Subcutaneous abdominal adipose tissue (tissue), 5 donors: ENCODE results near the gene KCNK4.

ENCODE experiments used
- H3K27ac ChIP-seq: one replicate; pipeline ENCODE4 v1.7.0; 2013; ENCODE audit warnings: low read depth, mild to moderate bottlenecking, inconsistent platforms, low read length, moderate library complexity
- H3K27me3 ChIP-seq, 5 donors: one replicate each; pipeline ENCODE4 v1.7.0; 2013; ENCODE audit warnings: low read length in 5 of 5, inconsistent platforms in 1 of 5; ENCODE audit not compliant: control insufficient read depth in 5 of 5, insufficient read depth in 4 of 5
- H3K36me3 ChIP-seq, 5 donors: one replicate each; pipeline ENCODE4 v1.7.0; 2013; ENCODE audit warnings: low read length in 5 of 5; ENCODE audit not compliant: control insufficient read depth in 5 of 5, insufficient read depth in 5 of 5
- H3K4me1 ChIP-seq, 5 donors: one replicate each; pipeline ENCODE4 v1.7.0; 2013; ENCODE audit warnings: low read length in 5 of 5, mild to moderate bottlenecking in 3 of 5, moderate library complexity in 1 of 5; ENCODE audit not compliant: control insufficient read depth in 5 of 5, insufficient read depth in 5 of 5
- H3K4me3 ChIP-seq, 5 donors: one replicate each; pipeline ENCODE4 v1.7.0; 2013; ENCODE audit warnings: low read length in 5 of 5, low read depth in 1 of 5
- H3K9ac ChIP-seq, 5 donors: one replicate each; pipeline ENCODE4 v1.7.0; 2013; ENCODE audit warnings: low read length in 5 of 5, mild to moderate bottlenecking in 4 of 5, moderate library complexity in 3 of 5
- H3K9me3 ChIP-seq, 5 donors: one replicate each; pipeline ENCODE4 v1.7.0; 2013; ENCODE audit warnings: low read length in 5 of 5; ENCODE audit not compliant: control insufficient read depth in 5 of 5
- donor health status: healthy.
- donor health status: healthy.
- donor health status: healthy.
- donor health status: healthy.
- donor health status: healthy.

The KCNK4 gene

DNA sequence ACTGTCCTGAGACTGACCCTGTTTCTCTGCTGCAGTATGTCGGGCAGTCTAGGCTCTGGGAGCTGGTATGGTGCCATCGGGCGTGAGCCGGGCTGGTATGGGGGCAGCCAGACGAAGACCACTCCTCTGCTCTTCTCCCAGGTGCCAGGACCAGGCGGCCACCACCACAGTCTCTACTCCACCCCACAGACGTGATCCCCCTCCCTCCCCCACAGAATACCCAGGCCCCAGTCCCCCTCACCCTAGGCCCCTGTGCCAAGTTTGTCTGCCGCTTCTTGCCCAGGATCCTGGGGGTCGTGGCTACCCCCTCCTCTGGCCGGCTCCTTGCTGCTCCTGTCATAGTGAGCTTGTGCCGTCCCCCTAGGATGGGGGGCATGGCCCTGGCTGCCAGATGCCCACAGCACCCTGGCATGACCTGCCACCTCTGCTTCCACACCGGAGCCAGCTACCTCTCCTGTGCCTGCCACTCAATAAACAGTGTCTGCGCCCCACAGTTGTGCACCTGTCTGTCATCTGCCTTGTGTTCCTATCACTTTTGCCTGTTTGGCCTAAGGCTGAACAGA, 2.0 kb upstream of the KCNK4 start:
- H3K27ac ChIP-seq: no peak overlapping the region
- H3K27me3 ChIP-seq: peaks cover 21 to 39% (median 34%) of the 10 kb centered on the region in 5 donors
- H3K9me3 ChIP-seq: no peaks in the 10 kb centered on the region
- no peak overlapping the region for H3K9ac ChIP-seq
- peaks cover 0 to 4% (median 0%) of the 10 kb centered on the region in 5 donors for H3K36me3 ChIP-seq
- H3K4me1 ChIP-seq: peaks cover 0 to 37% (median 28%) of the 10 kb centered on the region in 5 donors
- no peak overlapping the region for H3K4me3 ChIP-seq

DNA sequence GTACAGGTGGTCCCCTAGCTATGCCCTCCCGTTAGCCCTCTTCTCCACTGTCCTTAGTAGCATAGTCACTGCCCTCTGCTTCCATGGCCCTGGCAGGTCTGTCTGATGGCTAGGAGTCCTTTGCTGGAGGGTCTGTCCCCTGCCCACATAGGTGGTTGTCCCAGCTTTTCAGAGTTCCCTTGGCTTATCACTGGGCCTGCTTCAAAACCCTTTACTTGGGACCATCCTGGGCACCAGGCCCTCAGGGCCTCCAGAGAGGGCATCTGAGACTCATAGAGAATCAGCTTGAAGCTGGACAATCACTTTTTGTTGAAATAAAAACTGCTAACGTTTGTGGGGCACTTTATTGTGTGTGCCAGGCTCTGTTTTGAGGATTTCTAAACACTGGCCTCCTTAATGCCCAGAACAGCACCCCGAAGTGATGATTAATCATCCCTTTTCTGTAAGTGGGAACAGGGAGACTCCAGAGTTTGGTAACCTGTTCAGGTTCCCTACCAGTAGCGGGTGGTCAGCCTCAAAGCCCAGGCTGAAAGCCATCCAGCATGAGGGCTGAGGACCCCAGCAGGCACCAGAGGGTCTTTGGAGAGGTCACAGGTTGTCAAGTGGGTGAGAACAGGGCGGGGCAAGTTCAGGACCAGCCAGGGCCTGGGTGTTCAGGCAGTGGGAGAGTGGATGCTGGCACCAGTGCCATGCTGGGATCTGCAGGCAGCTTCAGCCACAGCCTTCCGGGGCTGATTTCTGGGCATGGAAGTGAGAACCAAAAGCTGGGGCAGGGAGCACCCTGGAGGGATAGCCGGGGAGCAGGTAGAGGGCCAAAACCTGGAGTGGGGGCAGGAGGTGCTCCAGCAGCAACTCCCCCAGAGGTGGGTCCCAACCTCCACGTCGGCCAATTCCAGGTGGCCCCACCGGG, 495 bp upstream of the KCNK4 start:
- peaks cover 25 to 51% (median 41%) of the 10 kb centered on the region in 5 donors for H3K27me3 ChIP-seq
- no peaks in the 10 kb centered on the region for H3K9me3 ChIP-seq
- peaks cover 0 to 28% (median 22%) of the 10 kb centered on the region in 5 donors for H3K4me1 ChIP-seq
- H3K36me3 ChIP-seq: peaks cover 0 to 4% (median 0%) of the 10 kb centered on the region in 5 donors
- no peak overlapping the region for H3K4me3 ChIP-seq
- no peak overlapping the region for H3K27ac ChIP-seq
- no peak overlapping the region for H3K9ac ChIP-seq

DNA sequence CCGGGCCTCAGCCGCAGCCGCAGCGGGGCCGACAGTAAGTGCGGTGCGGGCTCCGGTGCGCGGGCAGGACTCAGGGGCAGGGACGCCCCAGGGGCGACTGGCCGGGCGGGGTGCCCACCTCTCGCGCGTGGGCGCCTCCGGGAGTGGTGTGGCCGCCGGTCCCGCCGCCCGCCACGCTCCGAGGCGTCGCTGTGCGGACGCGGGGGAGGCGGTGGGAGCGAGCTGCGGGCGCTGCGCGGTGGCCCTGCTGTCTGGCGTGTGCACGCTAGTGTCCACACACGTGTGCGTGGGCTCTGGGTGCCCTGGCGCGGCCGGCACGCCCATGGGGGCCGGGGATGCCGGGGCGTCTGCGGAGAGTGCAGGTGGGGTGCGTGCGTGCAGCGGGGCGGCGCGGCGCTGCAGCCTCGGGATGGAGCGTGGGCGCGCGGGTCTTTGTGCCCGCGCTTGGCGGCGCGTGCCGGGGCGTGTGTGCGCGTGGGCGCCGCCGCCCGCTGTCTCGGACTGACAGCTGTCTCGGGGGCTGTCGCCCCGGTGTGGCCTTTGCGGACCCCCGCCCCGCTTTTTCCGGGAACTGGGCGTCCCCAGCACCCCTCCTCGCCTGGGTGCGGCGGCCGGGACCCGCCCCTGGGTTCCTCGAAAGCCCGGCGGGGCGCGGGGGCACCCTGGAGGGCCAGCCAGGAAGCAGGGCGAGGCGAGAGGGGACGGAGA, 804 bp downstream of the KCNK4 start:
- Histone ChIP-seq H3K9ac (peak overlapping the region in 1 of 5 donors; percentile 37), H3K27me3 (peaks cover 35 to 63% (median 52%) of the 10 kb centered on the region in 5 donors), H3K9me3 (no peaks in the 10 kb centered on the region), H3K4me3 (peak overlapping the region in 3 of 5 donors; percentile 8 to 58 (median 36)), H3K27ac (no peak overlapping the region), H3K4me1 (peaks cover 0 to 19% (median 12%) of the 10 kb centered on the region in 5 donors), H3K36me3 (peaks cover 0 to 4% (median 0%) of the 10 kb centered on the region in 5 donors)

DNA sequence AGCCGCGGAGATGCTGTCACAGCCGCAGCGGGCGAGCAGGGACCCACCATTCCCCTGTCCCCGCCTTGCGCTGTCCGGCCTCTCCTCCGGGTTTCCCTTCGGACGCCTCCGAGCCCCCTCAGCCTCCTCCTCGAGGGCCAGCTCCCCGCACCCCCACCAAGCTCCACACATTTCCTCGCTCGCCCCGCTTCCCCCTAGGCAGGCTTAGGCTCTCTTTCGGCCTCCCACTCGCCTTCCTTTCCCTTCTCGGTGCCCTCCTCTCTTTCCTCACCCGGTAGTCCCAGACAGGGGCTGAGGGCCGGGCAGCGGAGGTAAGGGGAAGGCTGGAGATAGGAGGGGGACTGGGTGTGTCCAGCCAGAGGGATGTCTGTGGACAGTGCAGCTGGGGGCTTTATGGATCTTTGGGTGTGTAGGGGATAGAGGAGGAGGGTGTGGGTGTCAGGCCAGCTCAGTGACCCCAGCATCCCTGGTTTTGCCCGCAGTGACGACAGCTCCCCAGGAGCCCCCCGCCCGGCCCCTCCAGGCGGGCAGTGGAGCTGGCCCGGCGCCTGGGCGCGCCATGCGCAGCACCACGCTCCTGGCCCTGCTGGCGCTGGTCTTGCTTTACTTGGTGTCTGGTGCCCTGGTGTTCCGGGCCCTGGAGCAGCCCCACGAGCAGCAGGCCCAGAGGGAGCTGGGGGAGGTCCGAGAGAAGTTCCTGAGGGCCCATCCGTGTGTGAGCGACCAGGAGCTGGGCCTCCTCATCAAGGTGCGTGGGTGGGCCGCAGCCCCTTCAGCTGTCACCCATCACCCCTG, 1.6 kb downstream of the KCNK4 start:
- H3K27me3 ChIP-seq: peaks cover 42 to 71% (median 59%) of the 10 kb centered on the region in 5 donors
- peaks cover 0 to 4% (median 0%) of the 10 kb centered on the region in 5 donors for H3K36me3 ChIP-seq
- H3K27ac ChIP-seq: no peak overlapping the region
- H3K4me3 ChIP-seq: peak overlapping the region in 2 of 5 donors; percentile 36 to 58
- H3K9ac ChIP-seq: peak overlapping the region in 1 of 5 donors; percentile 37
- peaks cover 0 to 19% (median 12%) of the 10 kb centered on the region in 5 donors for H3K4me1 ChIP-seq
- no peaks in the 10 kb centered on the region for H3K9me3 ChIP-seq

DNA sequence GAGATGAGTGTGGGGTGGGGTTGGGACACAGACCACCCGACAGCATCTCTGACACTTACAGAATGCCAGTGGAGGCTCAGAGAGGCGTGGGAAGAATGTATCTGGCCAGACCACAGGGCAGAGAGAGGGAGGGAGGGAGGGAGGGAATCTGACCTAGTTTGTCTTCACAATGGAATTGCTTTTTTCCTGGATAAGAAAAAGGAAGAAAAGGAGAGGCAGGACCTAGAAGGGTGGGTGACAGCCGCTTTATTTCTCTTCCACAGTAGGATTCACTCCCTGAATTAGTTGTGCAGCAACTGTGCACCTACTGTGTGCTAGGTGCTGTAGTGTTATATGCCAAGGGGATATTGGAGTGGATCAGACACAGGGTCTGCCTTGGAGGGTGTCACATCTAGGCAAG, 3.7 kb downstream of the KCNK4 start:
- H3K9me3 ChIP-seq: no peaks in the 10 kb centered on the region
- H3K36me3 ChIP-seq: no peaks in the 10 kb centered on the region
- peaks cover 0 to 36% (median 25%) of the 10 kb centered on the region in 5 donors for H3K4me1 ChIP-seq
- no peak overlapping the region for H3K27ac ChIP-seq
- no peak overlapping the region for H3K4me3 ChIP-seq
- H3K9ac ChIP-seq: no peak overlapping the region
- H3K27me3 ChIP-seq: peaks cover 50 to 82% (median 66%) of the 10 kb centered on the region in 5 donors

DNA sequence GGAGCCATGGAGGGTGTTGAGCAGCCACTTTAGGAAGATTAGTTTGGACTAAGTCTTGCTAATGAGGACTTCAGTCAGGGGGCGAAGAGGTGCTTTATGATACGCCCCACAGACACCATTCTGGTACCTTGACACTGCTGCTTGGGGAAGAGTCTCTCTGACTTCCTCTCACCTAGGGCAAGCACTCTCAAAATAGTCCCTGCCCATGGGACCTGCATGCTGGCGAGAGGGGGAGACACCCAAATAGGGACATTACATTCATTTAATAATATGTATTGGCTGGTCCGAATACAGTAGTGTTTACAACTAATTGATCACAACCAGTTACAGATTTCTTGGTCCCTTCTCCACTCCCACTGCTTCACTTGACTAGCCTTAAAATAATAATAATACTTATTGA, 4.7 kb downstream of the KCNK4 start:
- H3K9me3 ChIP-seq: no peaks in the 10 kb centered on the region
- peaks cover 45 to 79% (median 61%) of the 10 kb centered on the region in 5 donors for H3K27me3 ChIP-seq

DNA sequence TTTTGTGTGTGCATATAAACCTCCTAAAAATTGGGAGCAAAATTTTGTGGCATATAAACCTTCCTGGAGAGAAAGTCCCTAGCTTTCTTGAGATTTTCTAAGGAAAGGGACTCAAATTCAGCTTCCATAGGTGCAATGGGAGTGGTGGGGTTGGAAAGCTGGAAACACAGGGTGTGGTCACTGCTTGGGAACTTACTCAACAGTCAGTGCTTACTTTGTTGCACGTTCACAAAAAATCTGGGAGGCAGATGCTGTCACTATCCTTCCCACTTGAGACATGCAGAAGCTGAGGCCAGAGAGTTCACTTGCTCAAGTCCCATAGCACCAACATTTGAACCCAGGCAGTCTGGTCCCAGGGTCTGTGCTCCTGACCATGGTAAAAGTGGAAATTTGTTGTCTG, 5.1 kb downstream of the KCNK4 start:
- Histone ChIP-seq H3K4me3 (no peak overlapping the region), H3K27ac (no peak overlapping the region), H3K27me3 (peaks cover 41 to 75% (median 56%) of the 10 kb centered on the region in 5 donors), H3K9ac (no peak overlapping the region), H3K4me1 (peaks cover 0 to 46% (median 36%) of the 10 kb centered on the region in 5 donors), H3K9me3 (no peaks in the 10 kb centered on the region), H3K36me3 (no peaks in the 10 kb centered on the region)

More for the DNA sequence above, 4.7 kb downstream of the KCNK4 start:
- Histone ChIP-seq H3K4me1 (peaks cover 0 to 46% (median 33%) of the 10 kb centered on the region in 5 donors), H3K9ac (no peak overlapping the region), H3K4me3 (no peak overlapping the region), H3K27ac (no peak overlapping the region), H3K36me3 (no peaks in the 10 kb centered on the region)

DNA sequence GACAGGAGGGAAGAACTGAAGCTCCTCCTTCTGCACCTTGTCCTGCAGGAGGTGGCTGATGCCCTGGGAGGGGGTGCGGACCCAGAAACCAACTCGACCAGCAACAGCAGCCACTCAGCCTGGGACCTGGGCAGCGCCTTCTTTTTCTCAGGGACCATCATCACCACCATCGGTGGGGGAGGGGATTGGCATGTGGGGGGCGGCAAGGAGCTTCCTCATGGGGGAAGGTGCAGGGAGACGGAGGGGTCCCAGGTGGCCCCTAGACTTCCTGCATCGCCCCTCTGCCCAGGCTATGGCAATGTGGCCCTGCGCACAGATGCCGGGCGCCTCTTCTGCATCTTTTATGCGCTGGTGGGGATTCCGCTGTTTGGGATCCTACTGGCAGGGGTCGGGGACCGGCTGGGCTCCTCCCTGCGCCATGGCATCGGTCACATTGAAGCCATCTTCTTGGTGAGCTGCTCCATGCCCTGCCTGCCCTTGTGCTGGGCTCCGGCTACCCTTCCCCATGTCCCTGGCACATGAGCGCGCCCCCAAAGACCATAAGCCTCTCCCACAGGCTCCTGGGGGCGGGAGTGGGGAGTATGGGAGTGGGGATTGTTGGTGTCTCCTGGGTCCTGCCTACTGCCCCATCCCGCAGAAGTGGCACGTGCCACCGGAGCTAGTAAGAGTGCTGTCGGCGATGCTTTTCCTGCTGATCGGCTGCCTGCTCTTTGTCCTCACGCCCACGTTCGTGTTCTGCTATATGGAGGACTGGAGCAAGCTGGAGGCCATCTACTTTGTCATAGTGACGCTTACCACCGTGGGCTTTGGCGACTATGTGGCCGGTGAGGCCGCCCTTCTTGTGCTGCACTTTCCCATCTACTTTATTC, 6.0 kb downstream of the KCNK4 start:
- peaks cover 41 to 66% (median 52%) of the 10 kb centered on the region in 5 donors for H3K27me3 ChIP-seq

More for the DNA sequence above, 6.0 kb downstream of the KCNK4 start:
- Histone ChIP-seq H3K4me3 (no peak overlapping the region), H3K27ac (no peak overlapping the region), H3K9ac (no peak overlapping the region), H3K9me3 (no peaks in the 10 kb centered on the region), H3K36me3 (no peaks in the 10 kb centered on the region), H3K4me1 (peaks cover 0 to 40% (median 30%) of the 10 kb centered on the region in 5 donors)
